ENCODE measurements around the gene NDUFS8.
A peak's percentile ranks its signal among the peaks of the same experiment; 100 is the strongest.
"Not testable (repeated sequence)": the region's sequence is repeated elsewhere in the genome, so short reads cannot be mapped to it uniquely, and the experiment has no call there.

The NDUFS8 gene

GRCh38 chr11:68030318-68031143 lies at the start of gene NDUFS8:
Gene NDUFS8 (plus strand): TSS chr11:68030681. CDS start chr11:68032152, 1,471 bp downstream.
- TF ChIP-seq, protein P1, sequence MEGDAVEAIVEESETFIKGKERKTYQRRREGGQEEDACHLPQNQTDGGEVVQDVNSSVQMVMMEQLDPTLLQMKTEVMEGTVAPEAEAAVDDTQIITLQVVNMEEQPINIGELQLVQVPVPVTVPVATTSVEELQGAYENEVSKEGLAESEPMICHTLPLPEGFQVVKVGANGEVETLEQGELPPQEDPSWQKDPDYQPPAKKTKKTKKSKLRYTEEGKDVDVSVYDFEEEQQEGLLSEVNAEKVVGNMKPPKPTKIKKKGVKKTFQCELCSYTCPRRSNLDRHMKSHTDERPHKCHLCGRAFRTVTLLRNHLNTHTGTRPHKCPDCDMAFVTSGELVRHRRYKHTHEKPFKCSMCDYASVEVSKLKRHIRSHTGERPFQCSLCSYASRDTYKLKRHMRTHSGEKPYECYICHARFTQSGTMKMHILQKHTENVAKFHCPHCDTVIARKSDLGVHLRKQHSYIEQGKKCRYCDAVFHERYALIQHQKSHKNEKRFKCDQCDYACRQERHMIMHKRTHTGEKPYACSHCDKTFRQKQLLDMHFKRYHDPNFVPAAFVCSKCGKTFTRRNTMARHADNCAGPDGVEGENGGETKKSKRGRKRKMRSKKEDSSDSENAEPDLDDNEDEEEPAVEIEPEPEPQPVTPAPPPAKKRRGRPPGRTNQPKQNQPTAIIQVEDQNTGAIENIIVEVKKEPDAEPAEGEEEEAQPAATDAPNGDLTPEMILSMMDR (conservative IDR thresholded peaks at IDR 0.05; ENCODE audit: low read length): no peak
- peak; percentile 99 for DNase-seq (ENCODE audit: low read depth)
- peak within 1 kb of the TSS; percentile 87 for H3K4me3 ChIP-seq (ENCODE audit: low read length)

DNA sequence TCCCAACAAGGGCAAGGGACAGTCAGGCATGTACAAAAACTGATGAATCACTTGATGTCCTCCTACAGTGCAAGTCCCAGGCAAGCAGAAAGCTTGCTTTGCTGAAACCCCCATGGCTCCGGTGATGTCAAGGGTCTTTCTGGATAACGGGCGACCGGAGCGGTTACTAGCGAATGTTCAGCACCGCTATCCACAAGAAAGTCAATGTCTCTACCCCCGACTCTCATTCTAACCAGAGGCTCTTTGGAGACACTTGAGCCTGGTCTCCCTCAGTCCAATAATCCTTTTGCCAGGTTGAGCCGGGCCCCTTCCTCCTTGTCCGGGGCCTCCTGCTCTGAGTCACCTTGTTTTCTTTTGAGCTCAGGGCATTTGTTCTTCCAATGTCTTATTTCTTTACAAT lies 49.3 kb upstream of the NDUFS8 start:
- H3K4me3 ChIP-seq (ENCODE audit: low read length); DNase-seq (ENCODE audit: low read depth): not testable (repeated sequence)

GRCh38 chr11:67982255-67982857 lies 48.1 kb upstream of the NDUFS8 start:
- not testable (repeated sequence) for DNase-seq (ENCODE audit: low read depth); H3K4me3 ChIP-seq (ENCODE audit: low read length)

DNA sequence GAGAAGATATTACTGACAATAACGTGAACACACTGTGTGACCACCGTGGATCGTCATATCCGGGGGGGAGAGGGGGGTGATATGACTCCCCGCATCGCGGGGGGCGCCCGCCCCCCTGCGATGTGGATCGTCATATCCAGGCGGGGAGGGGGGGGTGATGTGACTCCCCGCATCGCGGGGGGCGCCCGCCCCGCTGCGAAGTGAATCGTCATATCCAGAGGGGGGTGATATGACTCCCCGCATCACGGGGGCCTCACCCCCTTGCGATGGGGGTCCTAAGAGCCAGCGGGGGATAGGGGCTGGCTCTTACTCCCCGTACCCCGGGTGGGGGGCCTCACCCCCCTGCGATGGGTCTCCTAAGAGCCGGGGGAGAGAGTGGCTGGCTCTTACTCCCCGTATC lies 46.5 kb upstream of the NDUFS8 start:
- no peak overlapping the region for H3K4me3 ChIP-seq (ENCODE audit: low read length)
- TF ChIP-seq, protein P1 (conservative IDR thresholded peaks at IDR 0.05; ENCODE audit: low read length): no peak
- no peak for DNase-seq (ENCODE audit: low read depth)

- DNase-seq (ENCODE audit: low read depth); H3K4me3 ChIP-seq (ENCODE audit: low read length): not testable (repeated sequence)
These were observed 45.2 kb upstream of the NDUFS8 start for GRCh38 chr11:67985302-67985701.

DNA sequence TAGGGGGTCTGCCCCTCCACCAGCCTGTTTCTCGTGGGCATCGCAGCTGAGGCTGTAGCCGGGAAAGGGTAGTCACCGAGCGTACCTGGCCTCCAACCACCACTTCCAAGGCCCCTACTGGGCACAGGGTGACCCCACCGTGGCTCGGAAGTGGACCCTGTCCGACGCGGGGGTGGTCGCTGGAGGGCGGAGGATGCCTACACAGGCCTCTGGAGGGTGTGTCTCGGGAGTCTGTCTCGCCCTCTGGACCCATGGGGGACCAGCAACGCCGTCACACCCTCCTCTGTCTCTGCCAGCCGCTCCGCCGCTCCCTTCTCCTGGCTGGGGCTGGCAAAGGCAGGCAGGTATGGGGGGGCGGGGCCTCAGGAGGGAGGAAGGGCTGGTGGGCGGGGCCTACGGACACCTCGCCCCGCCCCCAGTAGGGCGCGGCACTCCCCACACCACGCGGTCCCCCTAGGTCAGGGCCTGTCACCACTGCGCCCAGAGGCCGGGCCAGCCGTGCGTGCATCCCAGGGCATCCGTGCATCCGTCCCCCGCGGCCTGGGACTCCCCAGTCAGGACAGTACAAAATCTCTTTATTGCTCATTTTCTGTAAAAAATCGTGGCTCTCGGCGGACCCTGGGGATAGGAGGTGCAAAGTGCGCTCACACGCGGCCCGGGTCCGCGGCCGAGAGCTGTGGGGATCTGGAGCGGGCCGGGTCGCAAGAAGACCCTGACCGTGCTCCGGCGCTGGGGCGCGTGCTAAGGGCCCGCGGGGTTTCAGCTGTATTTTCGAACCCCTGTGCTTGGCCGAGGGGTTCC lies 39.7 kb upstream of the NDUFS8 start:
- not testable (repeated sequence) for H3K4me3 ChIP-seq (ENCODE audit: low read length); DNase-seq (ENCODE audit: low read depth)

DNA sequence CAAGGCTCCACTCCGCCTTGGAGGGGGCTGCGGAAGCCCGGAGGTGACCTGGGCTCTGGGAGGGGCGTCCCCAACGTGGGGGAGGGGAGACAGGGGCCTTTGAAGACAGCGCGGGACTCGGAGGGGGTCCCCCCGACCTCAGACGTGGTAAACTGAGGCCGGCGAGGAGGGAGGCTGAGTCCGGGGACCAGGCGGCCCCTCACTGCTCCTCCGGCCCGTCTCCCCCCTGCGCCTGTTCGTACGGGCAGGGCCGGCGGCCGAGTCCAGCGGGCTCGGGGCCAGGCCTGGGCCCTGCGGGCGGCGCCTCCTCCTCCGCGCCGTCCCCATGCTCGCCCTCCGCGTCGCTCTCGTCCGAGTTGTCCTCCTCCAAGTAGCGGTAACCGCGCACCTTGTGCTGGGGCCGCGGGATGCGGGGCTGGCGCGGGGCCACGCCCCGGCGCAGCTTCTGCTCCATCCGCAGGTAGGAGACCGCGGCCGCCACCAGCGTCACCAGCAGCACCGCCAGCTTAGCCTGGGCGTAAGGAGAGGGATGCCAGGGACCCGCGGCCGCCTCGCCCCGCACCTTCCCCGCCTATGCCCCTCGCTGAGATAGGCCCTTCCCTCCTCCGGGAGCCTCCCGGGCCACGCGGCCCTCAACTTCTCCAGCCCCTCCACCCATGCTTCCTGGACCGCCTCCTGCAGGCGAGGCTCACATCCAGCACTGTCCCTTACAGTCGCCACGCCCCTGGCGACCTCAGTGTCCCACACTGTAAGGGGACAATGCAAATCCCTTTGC lies 38.9 kb upstream of the NDUFS8 start:
- H3K4me3 ChIP-seq (ENCODE audit: low read length); DNase-seq (ENCODE audit: low read depth): not testable (repeated sequence)

- H3K4me3 ChIP-seq (ENCODE audit: low read length); DNase-seq (ENCODE audit: low read depth): not testable (repeated sequence)
- TF ChIP-seq, protein P1 (conservative IDR thresholded peaks at IDR 0.05; ENCODE audit: low read length): peak; percentile 45
These were observed 36.7 kb upstream of the NDUFS8 start for GRCh38 chr11:67993821-67994220.

DNA sequence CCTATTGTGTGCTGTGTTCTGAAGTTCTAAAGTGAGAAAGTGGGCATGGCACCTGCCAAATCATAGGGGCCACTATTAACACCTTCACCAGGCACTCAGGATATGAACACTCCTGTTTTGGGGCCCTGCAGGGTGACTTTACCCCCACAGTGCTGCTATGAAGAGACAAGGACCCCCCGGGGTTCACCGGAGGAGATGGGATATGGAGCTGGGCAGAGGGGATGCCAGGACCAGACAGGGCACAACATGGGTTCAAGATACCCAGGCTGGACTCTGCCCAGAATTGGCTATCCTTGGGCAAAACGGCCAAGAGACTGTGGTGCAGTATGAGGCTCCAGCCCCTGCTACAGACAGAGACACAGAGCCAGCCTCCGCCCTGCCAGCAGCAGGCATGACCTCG lies 36.1 kb upstream of the NDUFS8 start:
- H3K4me3 ChIP-seq (ENCODE audit: low read length); DNase-seq (ENCODE audit: low read depth): not testable (repeated sequence)

DNA sequence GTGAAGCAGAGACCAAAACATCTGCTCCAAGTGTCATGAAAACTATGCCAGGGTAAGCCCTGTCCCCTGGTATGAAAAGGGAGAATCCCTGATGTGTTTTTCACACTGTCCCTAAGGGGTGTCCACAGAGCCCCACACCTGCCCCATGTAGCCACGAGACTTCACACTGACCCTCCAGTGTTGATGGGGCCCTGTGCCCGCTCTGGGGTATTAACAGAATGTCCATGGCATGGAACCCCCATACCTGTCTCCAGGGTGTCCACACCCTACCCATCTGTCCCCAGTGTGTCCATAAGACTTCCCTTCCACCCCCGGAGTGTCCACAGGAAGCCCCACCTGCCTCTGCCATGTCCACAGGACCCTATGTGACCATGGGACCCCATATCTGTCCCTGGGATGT lies 35.4 kb upstream of the NDUFS8 start:
- H3K4me3 ChIP-seq (ENCODE audit: low read length); DNase-seq (ENCODE audit: low read depth): not testable (repeated sequence)

GRCh38 chr11:67995579-67995978 lies 34.9 kb upstream of the NDUFS8 start:
- not testable (repeated sequence) for DNase-seq (ENCODE audit: low read depth); H3K4me3 ChIP-seq (ENCODE audit: low read length)

Data from AG10803 (cell line).